H1 (cell line): ENCODE measurements around the gene RELA. TPM values are rescaled to one million over a fixed set of nuclear protein-coding genes. Genes with fewer than 3 reads are reported as not detected.

Experiments used
- E2F6 ChIP-seq: IDR thresholded peaks from 2 replicates; pipeline ENCODE4 v1.6.1; 2012; ENCODE audit warnings: inconsistent platforms
- EZH2 ChIP-seq: fragments of 200-600 bp; sonication (generic); IDR thresholded peaks from 2 replicates; pipeline ENCODE4 v1.7.1; 2012; ENCODE audit warnings: low read depth, mild to moderate bottlenecking, moderate library complexity, low read length, inconsistent platforms; ENCODE audit not compliant: severe bottlenecking
- polyA plus RNA-seq, 7 experiments: library from polyadenylated mRNA; depleted of rRNA in 3 of 7; stranded (reverse) in 5 of 7; unstranded in 2 of 7; fragments of >200 nt in 5 of 7; fragments of 200-250 nt in 2 of 7; gene quantifications; 1 replicate in 5 of 7; 2 replicates in 1 of 7; 4 replicates in 1 of 7; pipeline versions ENCODE4 v1.2.1 to v1.2.3, GENCODE V29; 2011 to 2013; ENCODE audit warnings: missing spikeins in 2 of 7, mixed read lengths in 2 of 7
- total RNA-seq: library from RNA; stranded (reverse); fragmentation: NEBNext Ultra II Directional; extraction: Animal tissue kit (Norgen Biotek cat#: 25700); gene quantifications from 2 replicates; pipeline ENCODE4 v1.2.1, GENCODE V29; 2021

Gene RELA
- total and polyA plus RNA-seq, 2 of the 8 experiments (the other 6 are each of a cell fraction or from before 2014, with no cell fraction given) = 21.9 to 27.5 TPM

DNA sequence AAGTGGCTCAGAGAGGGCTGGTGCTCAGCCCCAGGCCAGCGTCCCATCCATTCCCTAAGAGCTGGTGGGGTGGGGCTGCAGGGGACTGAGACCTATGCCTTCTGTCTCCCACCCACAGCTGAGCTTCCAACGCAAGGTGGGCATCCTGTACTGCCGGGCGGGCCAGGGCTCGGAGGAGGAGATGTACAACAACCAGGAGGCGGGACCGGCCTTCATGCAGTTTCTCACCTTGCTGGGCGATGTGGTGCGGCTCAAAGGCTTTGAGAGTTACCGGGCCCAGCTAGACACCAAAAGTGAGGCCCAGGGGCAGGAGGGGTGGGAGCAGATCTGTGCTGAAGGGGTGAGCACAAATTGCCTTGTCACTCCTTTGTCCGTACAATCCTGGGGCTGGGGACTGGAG, 17.9 kb downstream of the RELA start (continued):
- TF ChIP-seq E2F6 (no peak), EZH2 (no peak)
- TF ChIP-seq, all 59 proteins: peak for 0
